Amniotic stem cell (primary cell): ENCODE results near the gene CALD1.

Experiments
- DNase-seq: peaks from one replicate; lab custom pipeline; 2025; lab: John Stamatoyannopoulos, UW

CALD1 gene, protein sequence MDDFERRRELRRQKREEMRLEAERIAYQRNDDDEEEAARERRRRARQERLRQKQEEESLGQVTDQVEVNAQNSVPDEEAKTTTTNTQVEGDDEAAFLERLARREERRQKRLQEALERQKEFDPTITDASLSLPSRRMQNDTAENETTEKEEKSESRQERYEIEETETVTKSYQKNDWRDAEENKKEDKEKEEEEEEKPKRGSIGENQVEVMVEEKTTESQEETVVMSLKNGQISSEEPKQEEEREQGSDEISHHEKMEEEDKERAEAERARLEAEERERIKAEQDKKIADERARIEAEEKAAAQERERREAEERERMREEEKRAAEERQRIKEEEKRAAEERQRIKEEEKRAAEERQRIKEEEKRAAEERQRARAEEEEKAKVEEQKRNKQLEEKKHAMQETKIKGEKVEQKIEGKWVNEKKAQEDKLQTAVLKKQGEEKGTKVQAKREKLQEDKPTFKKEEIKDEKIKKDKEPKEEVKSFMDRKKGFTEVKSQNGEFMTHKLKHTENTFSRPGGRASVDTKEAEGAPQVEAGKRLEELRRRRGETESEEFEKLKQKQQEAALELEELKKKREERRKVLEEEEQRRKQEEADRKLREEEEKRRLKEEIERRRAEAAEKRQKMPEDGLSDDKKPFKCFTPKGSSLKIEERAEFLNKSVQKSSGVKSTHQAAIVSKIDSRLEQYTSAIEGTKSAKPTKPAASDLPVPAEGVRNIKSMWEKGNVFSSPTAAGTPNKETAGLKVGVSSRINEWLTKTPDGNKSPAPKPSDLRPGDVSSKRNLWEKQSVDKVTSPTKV

DNA sequence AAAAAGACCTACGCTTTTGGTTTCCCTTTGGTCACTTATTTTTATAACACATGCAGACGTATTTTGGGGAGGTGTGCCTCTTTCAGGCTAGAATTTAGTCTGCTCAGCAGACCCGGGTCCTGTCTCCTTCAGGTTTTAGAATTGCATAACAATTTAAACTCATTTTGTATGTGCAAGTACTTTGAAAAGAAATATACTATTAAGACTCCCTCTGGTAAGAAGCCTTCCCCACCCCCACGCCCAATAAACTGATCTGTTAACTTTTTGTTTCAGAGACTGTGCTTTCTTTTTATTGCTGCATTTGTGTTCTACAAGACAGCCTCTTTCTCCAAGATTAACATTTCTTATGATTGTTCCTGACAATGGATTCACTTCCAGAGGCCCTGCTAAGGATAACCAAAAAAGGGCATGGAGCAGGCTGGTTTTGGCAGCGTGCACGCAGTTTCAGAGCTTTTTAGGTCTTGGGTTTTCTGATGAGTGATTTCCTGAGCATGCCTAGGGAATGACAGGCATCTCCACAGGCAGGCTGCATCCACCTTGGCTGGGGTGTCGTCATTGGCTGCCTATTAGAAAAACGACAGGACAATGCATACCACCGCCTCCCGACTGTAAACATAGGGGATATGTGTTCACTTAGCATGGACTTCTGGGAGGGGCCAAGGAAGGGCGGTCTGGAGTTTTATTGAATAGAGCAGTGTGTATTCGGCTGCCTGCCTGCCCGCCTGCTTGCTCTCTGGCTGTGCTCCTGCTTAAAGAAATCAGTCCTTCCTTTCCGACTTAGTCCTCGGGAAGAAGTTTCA is at the start of gene CALD1:
Gene CALD1, plus strand, starts transcription at position 694 of the 800 bp plus-strand sequence. CDS start 88,100 bp downstream, outside the sequence.
- peak; percentile 96 for DNase-seq

DNA sequence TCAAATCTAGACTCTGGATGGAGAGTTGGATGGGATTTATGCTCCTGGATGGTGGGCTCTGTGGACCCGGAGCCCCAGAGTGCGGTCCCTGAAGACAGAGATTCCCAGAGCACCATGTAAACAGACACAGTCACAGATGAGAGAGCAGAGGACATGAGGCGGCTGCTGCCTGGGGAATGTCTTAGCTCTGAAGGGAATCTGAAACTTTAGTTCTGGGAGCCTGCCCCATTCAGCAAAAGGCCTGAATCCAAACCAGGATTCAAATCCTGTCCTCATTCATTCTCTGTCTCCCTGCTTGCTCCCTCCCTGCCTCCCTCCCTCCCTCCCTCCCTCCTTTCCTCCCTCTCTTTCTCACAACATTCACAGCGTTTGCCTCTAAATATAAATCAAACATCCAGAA is 49.5 kb upstream of the CALD1 start:
- no peak for DNase-seq

GRCh38 chr7:134730411-134730829 is 49.0 kb upstream of the CALD1 start:
- no peak for DNase-seq

DNA sequence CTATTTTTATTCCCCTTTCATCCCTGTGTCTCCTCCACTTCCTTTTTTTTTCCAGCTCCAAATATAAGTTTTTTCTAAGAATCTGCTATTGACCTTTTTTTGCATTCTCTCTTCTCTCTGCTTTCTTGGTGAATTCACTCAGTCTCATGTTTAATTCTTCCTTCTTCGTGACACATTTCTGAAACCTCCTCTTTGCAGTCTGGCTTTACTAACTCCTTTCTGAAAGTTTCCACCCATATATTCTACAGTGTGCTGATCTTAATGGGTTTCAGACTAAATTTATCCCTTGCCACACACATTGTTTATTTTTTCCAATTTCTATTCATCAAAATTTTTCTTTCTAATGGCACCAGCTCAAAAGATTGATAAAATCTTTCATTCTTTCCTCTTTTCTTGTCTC is 47.8 kb upstream of the CALD1 start:
- DNase-seq: no peak

DNA sequence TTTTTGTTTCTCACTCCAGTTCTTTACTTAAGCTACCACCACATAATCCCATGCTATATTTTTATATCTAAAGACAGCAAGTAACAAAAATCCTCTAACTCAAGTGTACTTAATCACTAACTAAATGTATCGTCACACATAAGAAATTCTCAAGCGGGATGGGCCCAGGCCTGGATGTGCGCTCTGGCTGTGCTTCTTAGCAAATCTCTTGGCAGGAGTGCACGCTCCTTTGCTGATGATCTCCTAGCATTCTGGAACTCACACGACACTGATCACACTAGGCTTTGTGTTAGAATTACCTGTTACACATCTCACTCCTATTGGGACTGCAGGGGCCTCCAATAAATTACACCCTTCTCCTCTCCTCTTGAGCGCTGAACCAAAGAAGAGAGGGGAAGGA is 46.7 kb upstream of the CALD1 start:
- DNase-seq: no peak

DNA sequence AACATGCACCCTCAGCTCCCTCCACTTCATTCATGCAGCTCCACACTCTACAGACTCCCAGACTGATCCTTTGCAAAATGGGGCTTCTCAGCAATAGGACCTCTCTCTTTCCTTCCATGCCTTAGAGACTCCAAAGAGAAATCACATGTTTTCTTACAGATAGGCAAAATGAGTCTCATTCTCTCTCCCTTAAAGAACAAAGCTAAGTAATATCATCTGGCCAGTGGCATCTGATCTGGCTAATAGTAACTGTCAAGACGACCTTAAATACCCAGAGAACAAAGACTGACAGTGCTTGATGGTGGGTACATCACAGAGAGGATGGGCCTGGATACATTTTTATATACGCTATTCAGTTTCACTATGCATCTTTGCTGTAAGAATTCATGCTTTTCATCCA is 43.1 kb upstream of the CALD1 start:
- no peak for DNase-seq

DNA sequence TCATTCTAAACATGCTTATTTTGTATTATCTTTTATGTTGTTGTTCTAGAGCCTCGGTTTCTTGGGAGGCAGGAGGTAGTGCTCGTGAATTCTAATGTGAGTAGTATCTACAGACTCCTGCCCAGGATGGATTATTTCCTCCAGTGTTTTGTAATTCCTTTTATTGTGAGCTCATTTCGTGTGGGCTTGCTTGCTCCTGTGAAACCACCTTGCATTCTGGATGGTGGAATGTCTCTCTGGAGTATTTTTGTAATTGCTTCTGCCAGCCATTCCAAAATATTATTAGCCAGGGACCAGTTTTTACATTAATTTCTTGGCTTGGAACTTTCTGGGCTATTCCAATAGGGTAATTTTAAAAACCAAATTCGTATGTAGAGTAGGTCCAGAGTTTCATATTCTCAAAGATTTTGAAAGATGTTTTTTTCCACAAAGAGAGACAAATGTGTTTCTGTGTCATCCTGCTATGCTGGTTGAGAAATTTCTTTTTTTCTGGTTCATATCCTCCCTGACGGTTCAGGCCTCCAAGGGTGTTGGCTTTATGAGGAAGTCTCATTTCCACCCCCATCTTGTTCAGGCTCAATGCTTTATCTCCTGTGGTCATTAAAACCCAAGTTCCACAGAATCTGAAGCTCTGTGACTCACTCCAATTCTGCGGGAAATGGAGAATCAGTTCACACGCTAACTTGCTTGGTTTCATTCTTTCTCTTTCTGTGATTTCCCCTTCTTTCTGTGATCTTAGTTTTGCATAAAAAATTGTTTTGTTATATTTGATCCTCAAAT is 41.7 kb upstream of the CALD1 start:
- DNase-seq: peak; percentile 62

- DNase-seq: no peak
Measured at GRCh38 chr7:134739362-134739761, 40.1 kb upstream of the CALD1 start.

GRCh38 chr7:134740376-134740775 is 39.1 kb upstream of the CALD1 start:
- no peak for DNase-seq

GRCh38 chr7:134741907-134742635 is 37.4 kb upstream of the CALD1 start:
- DNase-seq: no peak

DNA sequence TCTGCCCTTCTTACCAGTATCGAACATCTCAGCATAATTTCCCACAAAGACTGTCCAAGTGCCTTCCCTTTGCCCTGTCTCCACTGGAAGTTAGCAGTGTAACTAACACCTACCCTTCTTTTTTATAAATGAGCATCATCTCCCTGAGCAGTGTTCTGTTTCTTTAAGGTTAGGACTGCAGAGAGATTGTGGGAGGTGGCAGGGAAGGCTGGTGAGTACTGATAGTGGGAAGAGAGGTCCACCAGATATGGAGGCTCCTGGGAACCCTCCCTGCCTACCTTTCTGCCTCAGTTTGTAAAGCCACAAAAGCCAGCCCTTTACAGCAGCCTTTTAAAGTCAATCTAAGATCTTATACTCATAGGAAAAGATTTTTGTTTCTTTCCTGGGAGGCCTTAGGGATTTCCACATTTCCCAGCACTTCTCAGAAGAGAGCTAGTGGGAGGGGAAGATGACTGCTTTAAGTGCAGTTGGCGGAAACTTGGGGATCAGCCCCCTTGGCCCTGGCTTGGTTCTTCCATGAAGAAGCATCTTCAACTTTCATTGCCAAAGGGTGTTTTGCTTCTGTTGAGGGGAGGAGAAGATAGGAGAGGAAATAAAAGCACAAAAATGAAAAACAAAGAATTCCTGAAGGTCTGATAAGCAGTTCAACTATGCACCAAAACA is 36.6 kb upstream of the CALD1 start:
- DNase-seq: peak; percentile 37

DNA sequence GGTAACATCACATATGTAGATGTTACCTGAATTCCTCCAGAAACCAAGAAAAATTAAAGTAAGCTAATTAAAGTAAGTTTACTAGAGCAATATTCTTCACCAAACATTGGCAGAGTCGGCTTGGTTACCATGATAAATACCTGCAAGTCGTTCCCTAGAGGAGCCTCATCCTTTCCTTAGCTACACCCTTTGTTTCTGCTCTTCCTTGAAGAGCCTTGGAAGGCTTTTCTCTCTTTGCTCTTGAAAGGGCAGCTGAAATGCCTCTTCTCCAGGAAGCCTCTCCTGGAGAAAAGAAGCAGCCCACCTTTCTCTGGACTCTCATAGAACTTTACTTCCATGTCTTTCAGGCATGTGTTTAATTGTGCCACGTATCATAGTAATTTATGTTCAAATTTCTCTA is 34.9 kb upstream of the CALD1 start:
- DNase-seq: no peak

DNA sequence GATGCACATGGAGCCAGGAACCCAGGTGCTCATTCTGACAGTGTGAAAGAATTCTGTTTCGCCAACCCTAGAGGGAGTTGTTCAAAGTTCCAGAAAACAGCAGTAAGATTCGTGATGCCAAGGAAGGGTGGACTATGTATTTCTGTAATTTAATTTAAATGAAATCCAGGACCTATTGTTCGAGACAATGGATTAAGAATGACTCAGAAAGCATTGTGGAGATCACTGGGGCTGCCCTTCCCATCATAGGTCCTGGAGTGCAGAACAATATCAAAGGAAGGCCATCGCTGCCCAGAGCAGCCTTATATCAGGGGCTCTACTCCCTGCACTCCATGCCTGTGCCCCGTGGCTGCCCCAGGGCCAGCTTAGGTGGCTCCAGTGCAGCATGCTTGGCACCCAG is 32.1 kb upstream of the CALD1 start:
- DNase-seq: no peak

- DNase-seq: no peak
Measured at GRCh38 chr7:134750083-134751062, 29.1 kb upstream of the CALD1 start.

GRCh38 chr7:134752006-134752760 is 27.3 kb upstream of the CALD1 start:
- DNase-seq: peak; percentile 33

GRCh38 chr7:134755422-134756022 is 23.9 kb upstream of the CALD1 start:
- DNase-seq: peak; percentile 41

DNA sequence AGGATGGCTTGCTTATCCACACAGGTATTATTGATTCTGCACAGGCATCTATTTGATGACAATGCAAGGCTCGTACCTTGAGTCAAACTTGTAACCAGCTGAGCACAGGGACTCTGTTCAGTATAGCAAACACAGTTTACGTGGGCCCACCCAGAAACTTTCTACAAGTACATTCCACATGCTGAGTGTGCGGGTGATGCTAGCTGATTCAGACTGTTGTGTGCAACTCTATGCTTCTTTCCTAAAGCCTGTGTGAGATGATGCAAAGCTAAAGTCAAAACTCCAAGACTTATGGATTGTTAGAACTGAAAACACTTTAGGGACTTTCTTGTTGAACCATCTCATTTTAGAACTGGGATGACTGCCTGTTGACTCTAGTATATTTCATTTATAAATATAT is 21.5 kb upstream of the CALD1 start:
- DNase-seq: no peak

- DNase-seq: no peak
Measured at GRCh38 chr7:134758981-134759380, 20.5 kb upstream of the CALD1 start.
